IMR-90 (cell line): ENCODE results near the gene AK1.

Experiments used
- BHLHE40 ChIP-seq: fragments of 150-350 bp; IDR thresholded peaks from 2 replicates; pipeline ENCODE4 v1.6.1; 2016; ENCODE audit warnings: mild to moderate bottlenecking, low read depth, low read length
- CEBPB ChIP-seq: IDR thresholded peaks from 2 replicates; pipeline ENCODE4 v1.6.1; 2012; ENCODE audit warnings: low read depth, low read length, improper control_type of control experiment
- CHD1 ChIP-seq: IDR thresholded peaks from 2 replicates; pipeline ENCODE4 v1.6.1; 2012; ENCODE audit warnings: low read depth, low read length, improper control_type of control experiment
- MAFK ChIP-seq: IDR thresholded peaks from 2 replicates; pipeline ENCODE4 v1.6.1; 2012; ENCODE audit warnings: low read depth, low read length, improper control_type of control experiment
- MAZ ChIP-seq: IDR thresholded peaks from 2 replicates; pipeline ENCODE4 v1.6.1; 2012; ENCODE audit warnings: low read depth, mild to moderate bottlenecking, low read length, improper control_type of control experiment, moderate library complexity, borderline replicate concordance
- NFE2L2 ChIP-seq: fragments of 150-350 bp; IDR thresholded peaks from 2 replicates; pipeline ENCODE4 v1.6.1; 2016; ENCODE audit warnings: low read depth, mild to moderate bottlenecking, low read length
- POLR2A ChIP-seq: IDR thresholded peaks from 2 replicates; pipeline ENCODE4 v1.6.1; 2012; ENCODE audit warnings: mild to moderate bottlenecking, low read depth, low read length
- RAD21 ChIP-seq: IDR thresholded peaks from 2 replicates; pipeline ENCODE4 v1.6.1; 2012; ENCODE audit warnings: low read length, improper control_type of control experiment
- RCOR1 ChIP-seq: IDR thresholded peaks from 2 replicates; pipeline ENCODE4 v1.6.1; 2012; ENCODE audit warnings: mild to moderate bottlenecking, low read length, improper control_type of control experiment; ENCODE audit not compliant: insufficient replicate concordance
- RFX5 ChIP-seq: IDR thresholded peaks from 2 replicates; pipeline ENCODE4 v1.8.0; 2012; ENCODE audit warnings: low read depth, mild to moderate bottlenecking, low read length, moderate library complexity
- SMC3 ChIP-seq: fragments of 150-350 bp; IDR thresholded peaks from 2 replicates; pipeline ENCODE4 v1.6.1; 2016; ENCODE audit warnings: low read depth, mild to moderate bottlenecking, antibody characterized with exemption, low read length, moderate library complexity
- TF ChIP-seq, protein P1 (sequence below): conservative IDR thresholded peaks from 2 replicates; pipeline ENCODE4 v1.5.1; 2012; ENCODE audit warnings: mild to moderate bottlenecking, low read depth, low read length, improper control_type of control experiment
- TF ChIP-seq, protein P2 (sequence below): fragments of 150-350 bp; IDR thresholded peaks from 2 replicates; pipeline ENCODE4 v1.6.1; 2016; ENCODE audit warnings: low read depth, mild to moderate bottlenecking, low read length, moderate library complexity, borderline replicate concordance

DNA sequence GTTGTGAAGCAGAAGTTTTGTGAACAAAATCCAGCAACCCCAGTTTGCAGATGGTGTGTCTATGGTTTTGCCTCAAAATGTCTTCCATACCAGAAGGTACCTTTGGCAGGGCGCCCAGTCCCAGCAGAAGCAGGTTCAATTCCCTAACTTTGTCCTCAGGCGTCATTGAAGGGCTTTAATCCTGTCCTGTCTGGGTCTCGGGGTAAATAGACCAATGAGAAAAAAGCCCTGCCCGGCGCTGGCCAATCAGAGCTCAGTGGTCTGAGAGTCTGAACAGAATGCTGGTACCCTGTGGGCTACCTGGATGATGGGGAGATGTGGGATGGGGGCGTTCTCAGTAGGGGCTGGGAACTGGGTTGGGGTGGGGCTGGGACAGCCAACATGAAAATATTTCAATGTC lies 45.6 kb upstream of the AK1 start:
- TF ChIP-seq POLR2A (no peak), MAFK (no peak), MAZ (no peak), RCOR1 (no peak), CEBPB (no peak), CHD1 (no peak), RAD21 (no peak), RFX5 (no peak), SMC3 (no peak), BHLHE40 (no peak), NFE2L2 (no peak)
- TF ChIP-seq, protein P1, sequence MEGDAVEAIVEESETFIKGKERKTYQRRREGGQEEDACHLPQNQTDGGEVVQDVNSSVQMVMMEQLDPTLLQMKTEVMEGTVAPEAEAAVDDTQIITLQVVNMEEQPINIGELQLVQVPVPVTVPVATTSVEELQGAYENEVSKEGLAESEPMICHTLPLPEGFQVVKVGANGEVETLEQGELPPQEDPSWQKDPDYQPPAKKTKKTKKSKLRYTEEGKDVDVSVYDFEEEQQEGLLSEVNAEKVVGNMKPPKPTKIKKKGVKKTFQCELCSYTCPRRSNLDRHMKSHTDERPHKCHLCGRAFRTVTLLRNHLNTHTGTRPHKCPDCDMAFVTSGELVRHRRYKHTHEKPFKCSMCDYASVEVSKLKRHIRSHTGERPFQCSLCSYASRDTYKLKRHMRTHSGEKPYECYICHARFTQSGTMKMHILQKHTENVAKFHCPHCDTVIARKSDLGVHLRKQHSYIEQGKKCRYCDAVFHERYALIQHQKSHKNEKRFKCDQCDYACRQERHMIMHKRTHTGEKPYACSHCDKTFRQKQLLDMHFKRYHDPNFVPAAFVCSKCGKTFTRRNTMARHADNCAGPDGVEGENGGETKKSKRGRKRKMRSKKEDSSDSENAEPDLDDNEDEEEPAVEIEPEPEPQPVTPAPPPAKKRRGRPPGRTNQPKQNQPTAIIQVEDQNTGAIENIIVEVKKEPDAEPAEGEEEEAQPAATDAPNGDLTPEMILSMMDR = no peak
- TF ChIP-seq, protein P2, sequence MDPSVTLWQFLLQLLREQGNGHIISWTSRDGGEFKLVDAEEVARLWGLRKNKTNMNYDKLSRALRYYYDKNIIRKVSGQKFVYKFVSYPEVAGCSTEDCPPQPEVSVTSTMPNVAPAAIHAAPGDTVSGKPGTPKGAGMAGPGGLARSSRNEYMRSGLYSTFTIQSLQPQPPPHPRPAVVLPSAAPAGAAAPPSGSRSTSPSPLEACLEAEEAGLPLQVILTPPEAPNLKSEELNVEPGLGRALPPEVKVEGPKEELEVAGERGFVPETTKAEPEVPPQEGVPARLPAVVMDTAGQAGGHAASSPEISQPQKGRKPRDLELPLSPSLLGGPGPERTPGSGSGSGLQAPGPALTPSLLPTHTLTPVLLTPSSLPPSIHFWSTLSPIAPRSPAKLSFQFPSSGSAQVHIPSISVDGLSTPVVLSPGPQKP = no peak
